Loucy (cell line): ENCODE data around the gene IL15RA.

Experiments used
- H2AFZ ChIP-seq: fragments of 200-600 bp; sonication (generic); 2 replicates; pipeline ENCODE4 v1.6.0; 2016; ENCODE audit warnings: antibody characterized with exemption, mild to moderate bottlenecking, low read length, moderate library complexity
- H3F3A ChIP-seq: fragments of 200-600 bp; 2 replicates; pipeline ENCODE4 v1.6.0; 2016; ENCODE audit warnings: antibody characterized with exemption, low read depth, mild to moderate bottlenecking
- H3K27me3 ChIP-seq: fragments of 200-600 bp; sonication (generic); 2 replicates; pipeline ENCODE4 v1.6.1; 2014; ENCODE audit warnings: low read length, mild to moderate bottlenecking; ENCODE audit not compliant: insufficient read depth, poor library complexity, severe bottlenecking
- H3K36me3 ChIP-seq: fragments of 200-600 bp; sonication (generic); 2 replicates; pipeline ENCODE4 v1.6.1; 2016; ENCODE audit warnings: low read length; ENCODE audit not compliant: insufficient read depth
- H3K4me1 ChIP-seq: fragments of 200-600 bp; sonication (generic); 2 replicates; pipeline ENCODE4 v1.5.1; 2014; ENCODE audit warnings: low read length, mild to moderate bottlenecking; ENCODE audit not compliant: insufficient read depth, poor library complexity, severe bottlenecking
- H3K4me2 ChIP-seq: fragments of 200-600 bp; sonication (generic); 2 replicates; pipeline ENCODE4 v1.6.0; 2014; ENCODE audit warnings: antibody characterized with exemption, low read length, low read depth, mild to moderate bottlenecking; ENCODE audit not compliant: poor library complexity, severe bottlenecking
- H3K4me3 ChIP-seq: fragments of 200-600 bp; sonication (generic); 2 replicates; pipeline ENCODE4 v1.5.1; 2014; ENCODE audit warnings: low read length, mild to moderate bottlenecking, mixed read lengths; ENCODE audit not compliant: poor library complexity, severe bottlenecking
- H3K79me2 ChIP-seq: fragments of 200-600 bp; sonication (generic); 2 replicates; pipeline ENCODE4 v1.6.1; 2014; ENCODE audit warnings: low read length; ENCODE audit not compliant: insufficient read depth
- H3K9ac ChIP-seq: fragments of 200-600 bp; sonication (generic); 2 replicates; pipeline ENCODE4 v1.6.0; 2014; ENCODE audit warnings: mild to moderate bottlenecking, low read depth, low read length, moderate library complexity; ENCODE audit not compliant: poor library complexity, severe bottlenecking
- H3K9me2 ChIP-seq: fragments of 200-600 bp; sonication (generic); replicated peaks from 2 replicates; pipeline ENCODE4 v1.6.1; 2016; ENCODE audit warnings: low read depth, low read length, mixed read lengths
- H3K9me3 ChIP-seq: fragments of 200-600 bp; sonication (generic); 2 replicates; pipeline ENCODE4 v1.6.1; 2014; ENCODE audit warnings: mild to moderate bottlenecking, antibody characterized with exemption, low read length, low read depth; ENCODE audit not compliant: insufficient read depth
- H4K20me1 ChIP-seq: fragments of 200-600 bp; sonication (generic); 2 replicates; pipeline ENCODE4 v1.6.0; 2014; ENCODE audit warnings: antibody characterized with exemption, low read length, mild to moderate bottlenecking; ENCODE audit not compliant: insufficient read depth, poor library complexity, severe bottlenecking
- CTCF ChIP-seq: fragments of 200-600 bp; sonication (generic); conservative IDR thresholded peaks from 2 replicates; pipeline ENCODE4 v1.5.1; 2014; ENCODE audit warnings: mild to moderate bottlenecking, antibody characterized with exemption, low read length
- EZH2phosphoT487 ChIP-seq: fragments of 200-600 bp; IDR thresholded peaks from 2 replicates; pipeline ENCODE4 v1.6.1; 2018; ENCODE audit warnings: antibody characterized with exemption, mild to moderate bottlenecking, moderate library complexity, borderline replicate concordance

IL15RA gene

GRCh38 chr10:5943536-5943935 lies 33.8 kb downstream of the IL15RA start:
- H3K9ac ChIP-seq: no peak overlapping the region
- no peaks in the 10 kb centered on the region for H3K9me2 ChIP-seq
- no peak overlapping the region for H2AFZ ChIP-seq
- H3F3A ChIP-seq: no peaks in the 10 kb centered on the region
- no peak for TF ChIP-seq EZH2phosphoT487
- H3K9me3 ChIP-seq: no peaks in the 10 kb centered on the region
- no peak overlapping the region for H3K4me3 ChIP-seq
- H3K4me1 ChIP-seq: no peaks in the 10 kb centered on the region
- H3K79me2 ChIP-seq: no peaks in the 10 kb centered on the region
- no peaks in the 10 kb centered on the region for H3K27me3 ChIP-seq
- no peak overlapping the region for H3K4me2 ChIP-seq
- H4K20me1 ChIP-seq: no peaks in the 10 kb centered on the region
- peaks cover 3% of the 10 kb centered on the region; the same call in 1 of the 2 replicates for H3K36me3 ChIP-seq

DNA sequence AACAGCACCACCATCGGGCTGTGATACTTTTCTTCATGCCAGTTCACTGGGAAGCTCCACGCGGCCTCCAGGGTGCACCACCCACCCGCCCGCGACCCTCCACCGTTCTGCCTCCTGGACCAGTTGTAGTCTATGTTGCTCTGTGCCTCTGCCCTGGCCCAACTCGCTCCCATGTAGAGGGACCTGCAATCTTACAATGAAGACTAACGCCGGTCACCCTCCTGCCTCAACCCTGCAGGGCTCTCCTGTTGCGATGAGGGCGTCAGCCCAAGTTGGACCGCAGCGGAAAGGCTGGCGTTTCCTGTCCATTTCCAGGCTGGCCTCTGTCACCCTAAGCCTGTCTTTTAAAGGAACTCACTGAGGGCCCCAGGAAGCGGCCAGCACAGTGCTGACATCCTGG lies 34.9 kb downstream of the IL15RA start:
- H2AFZ ChIP-seq: no peak overlapping the region
- H3K9ac ChIP-seq: no peak overlapping the region
- no peaks in the 10 kb centered on the region for H3K9me3 ChIP-seq
- H3F3A ChIP-seq: no peaks in the 10 kb centered on the region
- H3K4me1 ChIP-seq: no peaks in the 10 kb centered on the region
- no peaks in the 10 kb centered on the region for H3K27me3 ChIP-seq
- no peaks in the 10 kb centered on the region for H3K79me2 ChIP-seq
- TF ChIP-seq CTCF (no peak), EZH2phosphoT487 (no peak)
- no peaks in the 10 kb centered on the region for H3K9me2 ChIP-seq
- H4K20me1 ChIP-seq: no peaks in the 10 kb centered on the region
- H3K36me3 ChIP-seq: peaks cover 12% of the 10 kb centered on the region; the same call in 1 of the 2 replicates
- no peak overlapping the region for H3K4me3 ChIP-seq
- no peak overlapping the region for H3K4me2 ChIP-seq

DNA sequence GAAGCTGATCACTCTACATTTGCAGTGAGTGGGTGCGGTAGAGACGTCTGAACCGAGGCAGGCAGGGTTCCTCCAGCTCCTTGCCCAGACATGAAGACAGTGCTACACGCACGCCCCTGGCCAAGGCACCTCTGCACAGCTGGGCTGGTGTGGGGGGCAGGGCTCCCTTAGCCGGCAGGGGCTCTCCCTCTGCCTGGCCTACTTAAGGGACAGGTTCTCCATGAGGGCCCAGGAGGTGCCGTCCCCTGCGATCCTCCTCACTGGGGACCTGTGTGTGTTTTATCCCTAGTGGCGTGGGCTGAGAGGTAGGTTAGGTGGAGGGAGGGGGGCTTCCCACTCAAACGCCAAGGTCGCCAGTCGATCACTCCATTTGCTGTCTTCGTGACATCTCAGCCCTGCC lies 35.3 kb downstream of the IL15RA start:
- Histone ChIP-seq H3K4me1 (no peaks in the 10 kb centered on the region), H3K4me2 (no peak overlapping the region), H3K4me3 (no peak overlapping the region), H3K9me3 (no peaks in the 10 kb centered on the region), H3K9ac (no peak overlapping the region), H3K36me3 (peaks cover 14% of the 10 kb centered on the region; the same call in 1 of the 2 replicates), H2AFZ (no peak overlapping the region), H3K79me2 (no peaks in the 10 kb centered on the region), H3F3A (no peaks in the 10 kb centered on the region), H3K9me2 (no peaks in the 10 kb centered on the region), H3K27me3 (no peaks in the 10 kb centered on the region), H4K20me1 (no peaks in the 10 kb centered on the region)
- no peak for TF ChIP-seq EZH2phosphoT487
- TF ChIP-seq CTCF: no peak

- H3K4me3 ChIP-seq: no peak overlapping the region
- peaks cover 18% of the 10 kb centered on the region; the same call in 1 of the 2 replicates for H3K36me3 ChIP-seq
- H3K9me2 ChIP-seq: no peaks in the 10 kb centered on the region
- H4K20me1 ChIP-seq: no peaks in the 10 kb centered on the region
- H3K9me3 ChIP-seq: no peaks in the 10 kb centered on the region
- H3F3A ChIP-seq: no peaks in the 10 kb centered on the region
- H3K4me2 ChIP-seq: no peak overlapping the region
- H3K4me1 ChIP-seq: no peaks in the 10 kb centered on the region
- H3K9ac ChIP-seq: no peak overlapping the region
- no peaks in the 10 kb centered on the region for H3K27me3 ChIP-seq
- no peak overlapping the region for H2AFZ ChIP-seq
- no peak for TF ChIP-seq EZH2phosphoT487
- no peak for TF ChIP-seq CTCF
- H3K79me2 ChIP-seq: no peaks in the 10 kb centered on the region
These were observed 35.8 kb downstream of the IL15RA start for GRCh38 chr10:5941579-5941978.
